ENCODE data around the gene CA9.
A peak's percentile ranks its signal among the peaks of the same experiment; 100 is the strongest.

Gene CA9

DNA sequence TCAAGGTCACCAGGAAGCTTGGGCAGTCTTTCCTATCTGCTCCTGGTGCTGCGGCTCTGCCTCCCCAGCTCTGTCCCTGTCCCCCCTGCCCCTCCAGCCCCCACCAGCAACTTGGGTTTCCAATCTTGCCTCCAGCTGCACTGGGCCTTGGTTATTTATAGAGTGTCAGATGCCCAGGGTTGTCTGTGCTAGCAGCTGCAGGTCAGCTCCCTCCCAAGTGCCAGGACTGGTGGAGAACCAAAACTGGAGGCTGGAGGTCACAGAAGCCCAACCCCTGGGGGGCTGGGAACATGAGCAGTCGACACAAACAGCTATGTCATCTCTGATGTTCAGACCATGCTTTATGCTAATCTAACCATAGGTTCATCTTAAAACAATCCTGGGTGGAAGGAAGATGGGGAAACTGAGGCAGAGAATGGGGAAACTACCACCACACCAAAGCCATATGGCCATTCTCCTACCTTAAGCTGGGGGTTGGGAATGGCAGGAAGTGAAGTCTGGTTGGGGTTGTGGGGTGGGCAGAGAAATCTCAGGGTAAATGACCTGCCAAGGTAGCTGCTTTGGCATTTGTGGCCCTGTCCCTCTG lies 14.3 kb downstream of the CA9 start:
- WGBS (ENCODE audit: extremely low coverage, insufficient coverage, insufficient read length): no CpG with 5 or more reads among the region's 2 CpGs
- H4K91ac ChIP-seq (ENCODE audit: low read depth, low read length): no peak overlapping the region
- no peak for DNase-seq
- no peak overlapping the region for H2BK12ac ChIP-seq (ENCODE audit: low read length)
- H2AK5ac ChIP-seq (ENCODE audit: low read length): no peak overlapping the region
- H3K9me3 ChIP-seq (ENCODE audit: insufficient read depth, low read depth, low read length): no peaks in the 10 kb centered on the region
- H3K27me3 ChIP-seq (ENCODE audit: insufficient read depth, low read length): no peaks in the 10 kb centered on the region
- H4K8ac ChIP-seq (ENCODE audit: low read depth, low read length): no peak overlapping the region
- H3K9ac ChIP-seq (ENCODE audit: low read length): no peak overlapping the region
- H2BK5ac ChIP-seq (ENCODE audit: low read depth, low read length, poor library complexity): no peak overlapping the region
- H3K18ac ChIP-seq (ENCODE audit: low read length): no peak overlapping the region
- H3K4me3 ChIP-seq (ENCODE audit: low read depth, low read length): no peak overlapping the region
- peaks cover 14% of the 10 kb centered on the region for H3K79me2 ChIP-seq (ENCODE audit: control insufficient read depth, insufficient read depth, low read length, poor library complexity)
- H3K14ac ChIP-seq (ENCODE audit: low read length): no peak overlapping the region
- peaks cover 16 to 24% of the 10 kb centered on the region in 2 experiments for H3K4me1 ChIP-seq (ENCODE audit: control insufficient read depth in 1 of 2, insufficient read depth in 2 of 2, low read length in 2 of 2)
- no peak overlapping the region for H3K27ac ChIP-seq (ENCODE audit: low read depth, low read length)
- H2AFZ ChIP-seq (ENCODE audit: insufficient read depth, low read length, poor library complexity): no peak overlapping the region
- H3K23ac ChIP-seq (ENCODE audit: low read length): no peak overlapping the region
- H3K4me2 ChIP-seq (ENCODE audit: low read length): peak overlapping the region; percentile 68
- no peak overlapping the region for H2BK120ac ChIP-seq (ENCODE audit: insufficient read depth, low read length, poor library complexity)
- H3K4ac ChIP-seq (ENCODE audit: low read depth, low read length): peak overlapping the region; percentile 3
- peaks cover 27 to 33% of the 10 kb centered on the region in 2 experiments for H3K36me3 ChIP-seq (ENCODE audit: control insufficient read depth in 1 of 2, insufficient read depth in 2 of 2, low read length in 2 of 2)
- H4K12ac ChIP-seq (ENCODE audit: low read depth, low read length): no peak overlapping the region
- peaks cover 20% of the 10 kb centered on the region for H3K79me1 ChIP-seq (ENCODE audit: low read length)

DNA sequence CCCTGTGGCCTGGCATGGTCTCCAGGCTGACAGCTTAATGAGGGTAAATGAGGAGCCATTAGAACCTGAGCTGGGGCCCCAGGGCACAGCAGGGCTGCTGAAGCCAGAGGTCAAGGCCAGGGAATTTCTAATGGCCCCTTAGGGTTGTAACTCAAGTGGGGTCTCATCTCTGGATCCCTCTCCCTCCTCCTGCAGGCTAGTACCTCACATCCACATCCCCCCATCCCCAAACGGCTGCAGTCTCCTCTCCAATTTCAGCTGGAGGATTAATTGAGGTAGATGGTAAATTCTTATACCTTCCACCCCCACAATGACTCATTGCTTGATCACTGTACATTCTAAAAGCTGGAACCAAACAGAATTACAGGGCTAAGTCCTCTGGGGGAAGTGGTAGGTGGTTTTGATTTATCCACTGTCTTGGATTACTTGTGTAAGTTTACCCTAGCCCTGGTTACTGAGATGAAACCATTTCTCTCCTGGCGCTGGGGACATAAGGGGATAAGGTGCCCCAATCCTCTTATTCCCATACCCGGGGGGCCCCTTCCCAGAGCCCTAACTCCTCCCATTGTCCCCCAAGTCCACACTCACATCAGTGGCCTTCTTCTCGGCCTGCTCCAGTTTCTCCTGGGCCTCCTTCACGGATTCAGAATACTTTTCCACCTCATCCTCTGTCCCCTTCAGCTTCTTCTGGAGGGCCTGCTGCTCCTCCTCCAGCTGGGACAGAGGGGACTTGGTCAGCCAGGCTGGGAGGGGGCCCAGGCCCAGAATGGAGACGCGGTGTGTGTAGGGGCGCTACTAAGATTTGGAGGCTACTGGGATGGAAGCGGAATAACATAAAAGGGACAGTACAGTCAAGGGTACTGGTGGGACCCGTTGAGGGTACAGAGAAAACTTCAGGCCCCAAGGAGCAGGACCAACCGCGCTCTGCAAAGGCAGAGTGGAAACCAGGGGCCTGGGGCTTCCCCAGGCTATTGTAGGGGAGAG lies 15.1 kb downstream of the CA9 start:
- Histone ChIP-seq H3K27ac (ENCODE audit: low read depth, low read length) (peak overlapping the region; percentile 28), H2BK120ac (ENCODE audit: insufficient read depth, low read length, poor library complexity) (peak overlapping the region; percentile 68), H3K79me2 (ENCODE audit: control insufficient read depth, insufficient read depth, low read length, poor library complexity) (peaks cover 14% of the 10 kb centered on the region), H4K8ac (ENCODE audit: low read depth, low read length) (peak overlapping the region; percentile 85), H3K79me1 (ENCODE audit: low read length) (peaks cover 20% of the 10 kb centered on the region), H3K27me3 (ENCODE audit: insufficient read depth, low read length) (no peaks in the 10 kb centered on the region), H3K4ac (ENCODE audit: low read depth, low read length) (peak overlapping the region; percentile 92), H4K91ac (ENCODE audit: low read depth, low read length) (peak overlapping the region; percentile 87), H3K4me2 (ENCODE audit: low read length) (peak overlapping the region; percentile 68), H3K9me3 (ENCODE audit: insufficient read depth, low read depth, low read length) (no peaks in the 10 kb centered on the region), H3K23ac (ENCODE audit: low read length) (no peak overlapping the region), H2AFZ (ENCODE audit: insufficient read depth, low read length, poor library complexity) (peak overlapping the region; percentile 31), H3K9ac (ENCODE audit: low read length) (peak overlapping the region; percentile 87), H3K4me3 (ENCODE audit: low read depth, low read length) (peak overlapping the region; percentile 87), H3K36me3 (ENCODE audit: control insufficient read depth in 1 of 2, insufficient read depth in 2 of 2, low read length in 2 of 2) (peaks cover 25 to 27% of the 10 kb centered on the region in 2 experiments), H3K18ac (ENCODE audit: low read length) (peak overlapping the region; percentile 96), H2AK5ac (ENCODE audit: low read length) (peak overlapping the region; percentile 90), H3K14ac (ENCODE audit: low read length) (peak overlapping the region; percentile 95), H4K12ac (ENCODE audit: low read depth, low read length) (peak overlapping the region; percentile 69), H2BK5ac (ENCODE audit: low read depth, low read length, poor library complexity) (peak overlapping the region; percentile 76), H3K4me1 (ENCODE audit: control insufficient read depth in 1 of 2, insufficient read depth in 2 of 2, low read length in 2 of 2) (peaks cover 16 to 24% of the 10 kb centered on the region in 2 experiments), H2BK12ac (ENCODE audit: low read length) (peak overlapping the region; percentile 51)
- WGBS (ENCODE audit: extremely low coverage, insufficient coverage, insufficient read length): no CpG with 5 or more reads among the region's 12 CpGs
- peak in 1 of 2 donors; percentile 18 for DNase-seq

- Histone ChIP-seq H3K23ac (ENCODE audit: low read length) (no peak within 1 kb of the TSS), H3K79me1 (ENCODE audit: low read length) (peaks cover 20% of the 10 kb centered on the region), H2AFZ (ENCODE audit: insufficient read depth, low read length, poor library complexity) (peak within 1 kb of the TSS; percentile 72), H3K4me1 (ENCODE audit: control insufficient read depth in 1 of 2, insufficient read depth in 2 of 2, low read length in 2 of 2) (peaks cover 16 to 24% of the 10 kb centered on the region in 2 experiments), H3K9ac (ENCODE audit: low read length) (peak within 1 kb of the TSS; percentile 87), H3K27me3 (ENCODE audit: insufficient read depth, low read length) (no peaks in the 10 kb centered on the region), H3K14ac (ENCODE audit: low read length) (peak within 1 kb of the TSS; percentile 95), H3K18ac (ENCODE audit: low read length) (peak within 1 kb of the TSS; percentile 96), H3K4ac (ENCODE audit: low read depth, low read length) (peak within 1 kb of the TSS; percentile 92), H4K8ac (ENCODE audit: low read depth, low read length) (peak within 1 kb of the TSS; percentile 85), H2BK120ac (ENCODE audit: insufficient read depth, low read length, poor library complexity) (peak within 1 kb of the TSS; percentile 97), H3K4me3 (ENCODE audit: low read depth, low read length) (peak within 1 kb of the TSS; percentile 87), H4K91ac (ENCODE audit: low read depth, low read length) (peak within 1 kb of the TSS; percentile 87), H3K79me2 (ENCODE audit: control insufficient read depth, insufficient read depth, low read length, poor library complexity) (peaks cover 14% of the 10 kb centered on the region), H2BK12ac (ENCODE audit: low read length) (peak within 1 kb of the TSS; percentile 51), H3K4me2 (ENCODE audit: low read length) (peak within 1 kb of the TSS; percentile 68), H4K12ac (ENCODE audit: low read depth, low read length) (peak within 1 kb of the TSS; percentile 69), H2BK5ac (ENCODE audit: low read depth, low read length, poor library complexity) (peak within 1 kb of the TSS; percentile 76), H2AK5ac (ENCODE audit: low read length) (peak within 1 kb of the TSS; percentile 90), H3K27ac (ENCODE audit: low read depth, low read length) (peak within 1 kb of the TSS; percentile 91), H3K9me3 (ENCODE audit: insufficient read depth, low read depth, low read length) (no peaks in the 10 kb centered on the region), H3K36me3 (ENCODE audit: control insufficient read depth in 1 of 2, insufficient read depth in 2 of 2, low read length in 2 of 2) (peaks cover 17 to 18% of the 10 kb centered on the region in 2 experiments)
- DNase-seq: peak; percentile 40 to 52
- WGBS (ENCODE audit: extremely low coverage, insufficient coverage, insufficient read length): no CpG with 5 or more reads among the region's 61 CpGs
Observed at GRCh38 chr9:35689542-35690293, 16.0 kb downstream of the CA9 start, which contains the start of gene TPM2. TPM2 (minus strand) TSS chr9:35689925; CDS start chr9:35689817, 108 bp downstream.

DNA sequence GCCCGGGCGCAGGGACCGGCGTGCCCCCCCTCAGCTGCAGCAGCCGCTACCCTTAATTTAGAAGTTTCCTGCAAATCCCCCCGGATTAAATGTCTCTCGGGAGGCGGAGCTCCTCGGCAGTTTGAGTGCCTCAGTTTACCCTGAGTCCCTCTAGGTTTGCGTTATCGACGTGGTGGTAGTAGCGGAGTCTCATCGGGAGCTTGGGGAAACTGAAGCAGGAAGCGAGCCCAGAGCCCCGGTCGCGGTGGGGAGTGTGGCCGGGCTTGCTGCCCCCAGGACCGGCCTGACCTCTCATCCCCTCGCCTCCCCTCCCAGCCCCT lies 16.5 kb downstream of the CA9 start:
- peak overlapping the region; percentile 90 for H3K18ac ChIP-seq (ENCODE audit: low read length)

More for the DNA sequence above, 16.5 kb downstream of the CA9 start:
- H3K9me3 ChIP-seq (ENCODE audit: insufficient read depth, low read depth, low read length): no peaks in the 10 kb centered on the region
- peak overlapping the region; percentile 49 for H3K4ac ChIP-seq (ENCODE audit: low read depth, low read length)
- H3K79me1 ChIP-seq (ENCODE audit: low read length): peaks cover 20% of the 10 kb centered on the region
- peaks cover 14% of the 10 kb centered on the region for H3K79me2 ChIP-seq (ENCODE audit: control insufficient read depth, insufficient read depth, low read length, poor library complexity)
- H4K8ac ChIP-seq (ENCODE audit: low read depth, low read length): peak overlapping the region; percentile 64
- H2AFZ ChIP-seq (ENCODE audit: insufficient read depth, low read length, poor library complexity): peak overlapping the region; percentile 43
- H3K27me3 ChIP-seq (ENCODE audit: insufficient read depth, low read length): no peaks in the 10 kb centered on the region
- peak overlapping the region; percentile 91 for H3K27ac ChIP-seq (ENCODE audit: low read depth, low read length)
- peak overlapping the region; percentile 88 for H3K14ac ChIP-seq (ENCODE audit: low read length)
- H3K23ac ChIP-seq (ENCODE audit: low read length): no peak overlapping the region
- peak overlapping the region; percentile 85 for H4K91ac ChIP-seq (ENCODE audit: low read depth, low read length)
- DNase-seq: no peak
- H2AK5ac ChIP-seq (ENCODE audit: low read length): peak overlapping the region; percentile 64
- peak overlapping the region; percentile 51 for H2BK5ac ChIP-seq (ENCODE audit: low read depth, low read length, poor library complexity)
- H4K12ac ChIP-seq (ENCODE audit: low read depth, low read length): peak overlapping the region; percentile 63
- H3K4me1 ChIP-seq (ENCODE audit: control insufficient read depth in 1 of 2, insufficient read depth in 2 of 2, low read length in 2 of 2): peaks cover 16 to 24% of the 10 kb centered on the region in 2 experiments
- peak overlapping the region; percentile 97 for H2BK120ac ChIP-seq (ENCODE audit: insufficient read depth, low read length, poor library complexity)
- peak overlapping the region; percentile 8 for H2BK12ac ChIP-seq (ENCODE audit: low read length)
- peak overlapping the region; percentile 65 for H3K4me3 ChIP-seq (ENCODE audit: low read depth, low read length)
- WGBS (ENCODE audit: extremely low coverage, insufficient coverage, insufficient read length): no CpG with 5 or more reads among the region's 21 CpGs
- H3K36me3 ChIP-seq (ENCODE audit: control insufficient read depth in 1 of 2, insufficient read depth in 2 of 2, low read length in 2 of 2): peaks cover 12 to 13% of the 10 kb centered on the region in 2 experiments
- peak overlapping the region; percentile 68 for H3K4me2 ChIP-seq (ENCODE audit: low read length)
- peak overlapping the region; percentile 13 for H3K9ac ChIP-seq (ENCODE audit: low read length)
